Esophagus squamous epithelium (tissue), 5 donors: ENCODE data around the gene HRH4. TPM values are rescaled to one million over a fixed set of nuclear protein-coding genes. Genes with fewer than 3 reads are reported as not detected.

Source experiments
- DNase-seq: peaks from one replicate; lab custom pipeline; 2025; lab: John Stamatoyannopoulos, UW
- H3K27ac ChIP-seq, 4 donors: fragments of 200-600 bp; sonication (generic); one replicate each; pipeline ENCODE4 v1.5.1; 2016 to 2019; ENCODE audit warnings: mild to moderate bottlenecking in 1 of 4
- H3K27me3 ChIP-seq, 4 donors: fragments of 200-600 bp; sonication (generic); 1 replicate in 3 of 4; 2 replicates in 1 of 4; pipeline versions ENCODE4 v1.5.1 to v1.6.0; 2017 to 2021; ENCODE audit warnings: antibody characterized with exemption in 1 of 4
- H3K36me3 ChIP-seq, 3 donors: fragments of 200-600 bp; sonication (generic); one replicate each; pipeline ENCODE4 v1.5.1; 2016 to 2019
- H3K4me1 ChIP-seq, 3 donors: fragments of 200-600 bp; sonication (generic); one replicate each; pipeline ENCODE4 v1.5.1; 2017 to 2019
- H3K4me3 ChIP-seq, 4 donors: fragments of 200-600 bp; sonication (generic); 1 replicate in 3 of 4; 2 replicates in 1 of 4; pipeline ENCODE4 v1.5.1; 2016 to 2019; ENCODE audit warnings: mild to moderate bottlenecking in 2 of 4, moderate library complexity in 1 of 4
- H3K9me3 ChIP-seq, 3 donors: fragments of 200-600 bp; sonication (generic); one replicate each; pipeline ENCODE4 v1.5.1; 2016 to 2019
- CTCF ChIP-seq, 6 experiments: fragments of 450-650 bp in 4 of 6; fragments of 200-600 bp in 2 of 6; sonication (generic) in 2 of 6; IDR thresholded peaks; one replicate each; pipeline ENCODE4 v1.5.1; 2016 to 2019; ENCODE audit warnings: antibody characterized with exemption in 6 of 6, mild to moderate bottlenecking in 4 of 6, moderate library complexity in 4 of 6
- POLR2A ChIP-seq, 4 donors: fragments of 450-650 bp; IDR thresholded peaks; one replicate each; pipeline ENCODE4 v1.6.1; 2017; ENCODE audit warnings: antibody characterized with exemption in 4 of 4, mild to moderate bottlenecking in 4 of 4, moderate library complexity in 3 of 4
- WGBS, 2 donors: methylation state at CpG; one replicate each; pipeline ENCODE4 v1.1.5; 2018; 5-methylcytosine and 5-hydroxymethylcytosine counted together
- intact Hi-C: fragments of 100-400 bp; cut with DNase I; formaldehyde crosslinking; loops from one replicate; pipeline ENCODE4 v1.15.0; 2022
- total RNA-seq, 4 donors: library from RNA; depleted of rRNA; stranded (reverse); fragments of >200 nt; gene quantifications; one replicate each; pipeline ENCODE4 v1.1.0, GENCODE V29; 2016
- donor health status: DM: yes; HTN: yes; CAD: no.

The HRH4 gene
- total RNA-seq, 4 donors from 2014 or later, result 0.38 TPM; not detected in 3

DNA sequence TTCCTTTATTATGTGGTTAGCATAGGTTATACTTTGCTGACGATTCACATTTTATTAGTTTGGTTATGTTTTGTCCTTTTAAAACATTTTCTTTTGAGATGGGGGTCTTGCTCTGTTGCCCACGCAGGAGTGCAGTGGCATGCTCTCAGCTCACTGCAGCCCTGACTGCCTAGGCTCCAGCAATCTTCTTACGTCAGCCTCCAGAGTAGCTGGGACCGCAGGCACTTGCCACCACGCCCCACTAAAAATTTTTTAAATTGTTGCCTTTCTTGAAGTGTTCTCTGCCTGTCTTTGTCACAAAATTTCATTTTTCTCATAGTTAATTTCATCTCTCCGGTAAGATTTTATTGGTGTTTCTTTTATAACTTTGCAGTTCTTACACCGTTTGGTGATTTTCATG lies 18.9 kb downstream of the HRH4 start:
- H3K27me3 ChIP-seq, result no peaks in the 10 kb centered on the region
- H3K36me3 ChIP-seq, result no peaks in the 10 kb centered on the region
- no peaks in the 10 kb centered on the region for H3K9me3 ChIP-seq
- WGBS, 2 donors, result 88 to 89% methylated on average over 7 of the region's 7 CpGs
- no peak overlapping the region for H3K4me3 ChIP-seq
- intact Hi-C loops, result no loop called here
- TF ChIP-seq CTCF (IDR thresholded peaks at IDR 0.05) (no peak), POLR2A (IDR thresholded peaks at IDR 0.05) (no peak)
- DNase-seq, result no peak
- H3K4me1 ChIP-seq, result no peaks in the 10 kb centered on the region
- H3K27ac ChIP-seq, result no peak overlapping the region

DNA sequence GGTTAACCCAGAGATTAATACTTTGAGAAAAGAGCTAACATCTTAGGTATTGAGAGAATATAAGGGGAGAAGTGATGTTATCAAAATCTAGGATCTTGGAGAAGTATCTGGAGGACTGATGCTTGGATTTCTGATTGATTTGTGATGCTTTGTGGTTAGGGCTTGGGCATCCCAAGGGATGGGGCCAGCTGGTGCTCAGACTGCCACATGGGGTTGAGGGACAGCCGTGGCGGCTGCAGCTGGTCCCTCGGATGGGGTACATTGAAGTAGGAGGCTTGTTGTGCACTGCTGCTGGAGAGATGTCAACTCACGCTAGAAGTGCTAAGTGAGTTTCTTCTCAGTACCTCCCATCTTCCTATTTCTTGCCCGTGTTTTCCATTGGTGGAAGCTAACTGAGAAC lies 22.4 kb downstream of the HRH4 start:
- intact Hi-C loops, result no loop called here
- no peak for DNase-seq
- no peak for TF ChIP-seq CTCF (IDR thresholded peaks at IDR 0.05)
- H3K4me1 ChIP-seq, result peaks cover 0 to 5% (median 0%) of the 10 kb centered on the region in 3 donors
- peaks cover 0 to 8% (median 0%) of the 10 kb centered on the region in 4 donors for H3K27me3 ChIP-seq
- 84 to 91% methylated on average over 5 of the region's 5 CpGs for WGBS, 2 donors
- no peak overlapping the region for H3K27ac ChIP-seq
- H3K36me3 ChIP-seq, result no peaks in the 10 kb centered on the region
- no peak overlapping the region for H3K4me3 ChIP-seq
- H3K9me3 ChIP-seq, result no peaks in the 10 kb centered on the region

- intact Hi-C loops, result loop anchor here (5.0 kb wide), 1 partner anchor 128 kb away; no protein-coding TSS in a partner anchor
- no peak for TF ChIP-seq POLR2A (IDR thresholded peaks at IDR 0.05)
- TF ChIP-seq CTCF (IDR thresholded peaks at IDR 0.05), result no peak
- Histone ChIP-seq H3K9me3 (no peaks in the 10 kb centered on the region), H3K36me3 (no peaks in the 10 kb centered on the region), H3K4me1 (peaks cover 0 to 7% (median 0%) of the 10 kb centered on the region in 3 donors), H3K4me3 (no peak overlapping the region), H3K27ac (no peak overlapping the region), H3K27me3 (peaks cover 0 to 8% (median 0%) of the 10 kb centered on the region in 4 donors)
- 90 to 96% methylated on average over 3 of the region's 3 CpGs for WGBS, 2 donors
- DNase-seq, result no peak
Measured at GRCh38 chr18:24485681-24486080, 25.2 kb downstream of the HRH4 start.

GRCh38 chr18:24486684-24487083 lies 26.2 kb downstream of the HRH4 start:
- H3K27me3 ChIP-seq, result peaks cover 0 to 8% (median 0%) of the 10 kb centered on the region in 4 donors
- TF ChIP-seq POLR2A (IDR thresholded peaks at IDR 0.05), result no peak
- DNase-seq, result no peak
- no peak overlapping the region for H3K4me3 ChIP-seq
- 36 to 67% methylated on average over 9 of the region's 9 CpGs for WGBS, 2 donors
- no peaks in the 10 kb centered on the region for H3K36me3 ChIP-seq
- intact Hi-C loops, result loop anchor here (5.0 kb wide), 1 partner anchor 129 kb away; no protein-coding TSS in a partner anchor
- H3K9me3 ChIP-seq, result no peaks in the 10 kb centered on the region
- H3K27ac ChIP-seq, result no peak overlapping the region
- peaks cover 0 to 7% (median 0%) of the 10 kb centered on the region in 3 donors for H3K4me1 ChIP-seq

DNA sequence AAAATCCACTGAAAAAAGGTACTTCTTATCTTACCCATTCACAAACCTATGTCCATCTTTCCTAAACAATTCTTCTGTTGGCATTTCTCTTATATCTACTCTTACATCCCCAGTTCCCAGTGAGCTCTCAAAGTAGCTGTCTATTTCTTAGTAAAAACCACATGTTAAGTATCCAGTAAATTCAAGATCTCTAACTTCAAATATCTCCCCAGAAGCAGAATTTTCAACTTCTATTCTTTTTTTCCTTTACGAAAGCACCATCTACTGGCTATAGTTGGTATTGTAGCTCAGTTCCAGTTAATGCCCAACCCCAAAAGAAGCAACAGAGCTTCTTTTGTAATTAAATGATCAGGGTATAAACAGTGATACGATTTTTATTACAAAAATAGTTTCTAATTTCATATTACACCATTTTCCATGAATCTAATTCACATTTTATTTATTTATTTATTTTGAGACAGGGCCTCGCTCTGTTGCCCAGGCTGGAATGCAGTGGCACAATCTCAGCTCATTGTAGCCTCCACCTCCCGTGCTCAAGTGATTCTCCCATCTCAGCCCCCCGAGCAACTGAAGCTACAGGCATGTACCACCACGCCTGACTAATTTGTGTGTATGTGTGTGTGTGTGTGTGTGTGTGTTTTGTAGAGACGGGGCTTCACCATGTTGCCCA lies 28.5 kb downstream of the HRH4 start:
- no peak overlapping the region for H3K27ac ChIP-seq

More for the DNA sequence above, 28.5 kb downstream of the HRH4 start:
- Histone ChIP-seq H3K4me3 (no peak overlapping the region), H3K9me3 (no peaks in the 10 kb centered on the region), H3K36me3 (no peaks in the 10 kb centered on the region), H3K4me1 (peaks cover 0 to 7% (median 0%) of the 10 kb centered on the region in 3 donors), H3K27me3 (peaks cover 0 to 8% (median 0%) of the 10 kb centered on the region in 4 donors)
- WGBS, 2 donors, result 24 to 29% methylated on average over 3 to 6 of the region's 7 CpGs
- intact Hi-C loops, result loop anchor here (5.0 kb wide), 1 partner anchor 132 kb away; no protein-coding TSS in a partner anchor
- TF ChIP-seq CTCF (IDR thresholded peaks at IDR 0.05) (peak; percentile 57 to 85 (median 74)), POLR2A (IDR thresholded peaks at IDR 0.05) (no peak)
- no peak for DNase-seq
